Loucy (cell line): ENCODE measurements around the gene RNASE8.

Source experiments
- H2AFZ ChIP-seq: fragments of 200-600 bp; sonication (generic); 2 replicates; pipeline ENCODE4 v1.6.0; 2016; ENCODE audit warnings: antibody characterized with exemption, mild to moderate bottlenecking, low read length, moderate library complexity
- H3F3A ChIP-seq: fragments of 200-600 bp; 2 replicates; pipeline ENCODE4 v1.6.0; 2016; ENCODE audit warnings: antibody characterized with exemption, low read depth, mild to moderate bottlenecking
- H3K27me3 ChIP-seq: fragments of 200-600 bp; sonication (generic); 2 replicates; pipeline ENCODE4 v1.6.1; 2014; ENCODE audit warnings: low read length, mild to moderate bottlenecking; ENCODE audit not compliant: insufficient read depth, poor library complexity, severe bottlenecking
- H3K36me3 ChIP-seq: fragments of 200-600 bp; sonication (generic); 2 replicates; pipeline ENCODE4 v1.6.1; 2016; ENCODE audit warnings: low read length; ENCODE audit not compliant: insufficient read depth
- H3K4me1 ChIP-seq: fragments of 200-600 bp; sonication (generic); 2 replicates; pipeline ENCODE4 v1.5.1; 2014; ENCODE audit warnings: low read length, mild to moderate bottlenecking; ENCODE audit not compliant: insufficient read depth, poor library complexity, severe bottlenecking
- H3K4me2 ChIP-seq: fragments of 200-600 bp; sonication (generic); 2 replicates; pipeline ENCODE4 v1.6.0; 2014; ENCODE audit warnings: antibody characterized with exemption, low read length, low read depth, mild to moderate bottlenecking; ENCODE audit not compliant: poor library complexity, severe bottlenecking
- H3K4me3 ChIP-seq: fragments of 200-600 bp; sonication (generic); 2 replicates; pipeline ENCODE4 v1.5.1; 2014; ENCODE audit warnings: low read length, mild to moderate bottlenecking, mixed read lengths; ENCODE audit not compliant: poor library complexity, severe bottlenecking
- H3K79me2 ChIP-seq: fragments of 200-600 bp; sonication (generic); 2 replicates; pipeline ENCODE4 v1.6.1; 2014; ENCODE audit warnings: low read length; ENCODE audit not compliant: insufficient read depth
- H3K9ac ChIP-seq: fragments of 200-600 bp; sonication (generic); 2 replicates; pipeline ENCODE4 v1.6.0; 2014; ENCODE audit warnings: mild to moderate bottlenecking, low read depth, low read length, moderate library complexity; ENCODE audit not compliant: poor library complexity, severe bottlenecking
- H3K9me2 ChIP-seq: fragments of 200-600 bp; sonication (generic); replicated peaks from 2 replicates; pipeline ENCODE4 v1.6.1; 2016; ENCODE audit warnings: low read depth, low read length, mixed read lengths
- H3K9me3 ChIP-seq: fragments of 200-600 bp; sonication (generic); 2 replicates; pipeline ENCODE4 v1.6.1; 2014; ENCODE audit warnings: mild to moderate bottlenecking, antibody characterized with exemption, low read length, low read depth; ENCODE audit not compliant: insufficient read depth
- H4K20me1 ChIP-seq: fragments of 200-600 bp; sonication (generic); 2 replicates; pipeline ENCODE4 v1.6.0; 2014; ENCODE audit warnings: antibody characterized with exemption, low read length, mild to moderate bottlenecking; ENCODE audit not compliant: insufficient read depth, poor library complexity, severe bottlenecking
- EZH2phosphoT487 ChIP-seq: fragments of 200-600 bp; IDR thresholded peaks from 2 replicates; pipeline ENCODE4 v1.6.1; 2018; ENCODE audit warnings: antibody characterized with exemption, mild to moderate bottlenecking, moderate library complexity, borderline replicate concordance
- TF ChIP-seq, protein P1 (sequence below): fragments of 200-600 bp; sonication (generic); conservative IDR thresholded peaks from 2 replicates; pipeline ENCODE4 v1.5.1; 2014; ENCODE audit warnings: mild to moderate bottlenecking, antibody characterized with exemption, low read length

The RNASE8 gene

DNA sequence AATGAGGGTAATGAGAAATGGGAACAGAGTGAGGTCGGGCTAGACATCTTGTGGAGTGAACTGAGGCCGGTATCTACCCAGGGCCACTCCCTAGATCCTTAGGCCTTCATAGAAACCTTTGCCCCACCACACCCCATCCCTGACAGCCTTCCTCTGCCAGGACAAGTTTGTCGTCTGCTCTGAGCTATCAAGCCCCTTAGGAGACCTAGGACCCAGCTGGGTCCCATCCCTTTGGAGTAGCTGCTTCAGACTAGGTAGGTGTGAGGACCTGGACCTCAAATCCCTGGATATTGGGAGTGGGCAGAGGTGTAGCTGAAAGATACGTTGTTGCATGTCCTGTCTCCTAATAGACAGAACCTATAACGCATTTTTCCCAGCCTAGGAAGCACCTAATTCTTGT is 43.3 kb downstream of the RNASE8 start, which contains the start of gene TMEM253:
Gene TMEM253, plus strand, starts transcription at position 136 of the 400 bp plus-strand sequence. CDS start 278 bp downstream, outside the sequence.
- peaks cover 12% of the 10 kb centered on the region for H3F3A ChIP-seq
- no peak within 1 kb of the TSS for H3K4me2 ChIP-seq
- no peaks in the 10 kb centered on the region for H3K9me3 ChIP-seq
- H3K9me2 ChIP-seq: no peaks in the 10 kb centered on the region
- H3K9ac ChIP-seq: peak within 1 kb of the TSS; percentile 96
- TF ChIP-seq EZH2phosphoT487: no peak
- TF ChIP-seq, protein P1, sequence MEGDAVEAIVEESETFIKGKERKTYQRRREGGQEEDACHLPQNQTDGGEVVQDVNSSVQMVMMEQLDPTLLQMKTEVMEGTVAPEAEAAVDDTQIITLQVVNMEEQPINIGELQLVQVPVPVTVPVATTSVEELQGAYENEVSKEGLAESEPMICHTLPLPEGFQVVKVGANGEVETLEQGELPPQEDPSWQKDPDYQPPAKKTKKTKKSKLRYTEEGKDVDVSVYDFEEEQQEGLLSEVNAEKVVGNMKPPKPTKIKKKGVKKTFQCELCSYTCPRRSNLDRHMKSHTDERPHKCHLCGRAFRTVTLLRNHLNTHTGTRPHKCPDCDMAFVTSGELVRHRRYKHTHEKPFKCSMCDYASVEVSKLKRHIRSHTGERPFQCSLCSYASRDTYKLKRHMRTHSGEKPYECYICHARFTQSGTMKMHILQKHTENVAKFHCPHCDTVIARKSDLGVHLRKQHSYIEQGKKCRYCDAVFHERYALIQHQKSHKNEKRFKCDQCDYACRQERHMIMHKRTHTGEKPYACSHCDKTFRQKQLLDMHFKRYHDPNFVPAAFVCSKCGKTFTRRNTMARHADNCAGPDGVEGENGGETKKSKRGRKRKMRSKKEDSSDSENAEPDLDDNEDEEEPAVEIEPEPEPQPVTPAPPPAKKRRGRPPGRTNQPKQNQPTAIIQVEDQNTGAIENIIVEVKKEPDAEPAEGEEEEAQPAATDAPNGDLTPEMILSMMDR: no peak
- H3K79me2 ChIP-seq: peaks cover 7% of the 10 kb centered on the region
- H3K36me3 ChIP-seq: no peaks in the 10 kb centered on the region
- H3K27me3 ChIP-seq: no peaks in the 10 kb centered on the region
- H3K4me3 ChIP-seq: no peak within 1 kb of the TSS
- no peak within 1 kb of the TSS for H2AFZ ChIP-seq
- peaks cover 37% of the 10 kb centered on the region for H3K4me1 ChIP-seq
- no peaks in the 10 kb centered on the region for H4K20me1 ChIP-seq

DNA sequence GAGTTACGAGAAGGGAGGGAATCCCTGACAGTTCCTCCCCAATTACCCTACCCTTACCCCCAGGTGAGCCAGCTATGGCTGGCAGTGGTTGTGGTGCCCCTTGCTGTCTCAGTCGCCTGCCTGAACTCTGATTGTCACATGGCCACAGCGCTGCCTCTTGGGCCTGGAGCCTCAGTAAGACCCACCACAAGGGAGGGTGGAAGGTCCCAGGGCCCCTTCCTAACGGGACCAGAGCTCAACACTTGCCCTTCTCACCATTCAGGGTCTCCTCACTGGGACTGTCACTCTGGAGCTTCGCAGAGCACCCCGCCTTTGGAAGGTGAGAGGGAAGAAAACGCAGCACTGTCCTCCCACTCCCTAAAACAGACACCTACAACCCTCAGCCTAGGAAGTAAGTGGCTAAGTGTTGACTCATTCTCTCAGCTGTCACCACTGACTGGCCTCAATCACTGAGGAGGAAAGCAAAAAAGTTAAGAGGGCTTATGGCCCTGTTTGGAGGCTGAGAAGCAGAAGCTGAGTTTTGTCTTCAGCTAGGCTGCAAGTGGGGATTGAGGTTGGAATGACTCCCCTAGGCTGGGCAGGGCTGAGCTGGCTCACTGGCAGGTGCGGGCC is 44.3 kb downstream of the RNASE8 start:
- no peaks in the 10 kb centered on the region for H3K9me3 ChIP-seq
- H3K27me3 ChIP-seq: no peaks in the 10 kb centered on the region
- peak overlapping the region; percentile 99 for H3K4me2 ChIP-seq
- H3K9me2 ChIP-seq: no peaks in the 10 kb centered on the region
- H3K36me3 ChIP-seq: no peaks in the 10 kb centered on the region
- H3K9ac ChIP-seq: peak overlapping the region; percentile 96
- H3F3A ChIP-seq: peaks cover 7% of the 10 kb centered on the region
- no peak overlapping the region for H2AFZ ChIP-seq
- peak overlapping the region; percentile 92 for H3K4me3 ChIP-seq
- H3K79me2 ChIP-seq: peaks cover 7% of the 10 kb centered on the region
- peaks cover 42% of the 10 kb centered on the region for H3K4me1 ChIP-seq
- TF ChIP-seq EZH2phosphoT487: no peak
- TF ChIP-seq, protein P1: no peak
- H4K20me1 ChIP-seq: no peaks in the 10 kb centered on the region

DNA sequence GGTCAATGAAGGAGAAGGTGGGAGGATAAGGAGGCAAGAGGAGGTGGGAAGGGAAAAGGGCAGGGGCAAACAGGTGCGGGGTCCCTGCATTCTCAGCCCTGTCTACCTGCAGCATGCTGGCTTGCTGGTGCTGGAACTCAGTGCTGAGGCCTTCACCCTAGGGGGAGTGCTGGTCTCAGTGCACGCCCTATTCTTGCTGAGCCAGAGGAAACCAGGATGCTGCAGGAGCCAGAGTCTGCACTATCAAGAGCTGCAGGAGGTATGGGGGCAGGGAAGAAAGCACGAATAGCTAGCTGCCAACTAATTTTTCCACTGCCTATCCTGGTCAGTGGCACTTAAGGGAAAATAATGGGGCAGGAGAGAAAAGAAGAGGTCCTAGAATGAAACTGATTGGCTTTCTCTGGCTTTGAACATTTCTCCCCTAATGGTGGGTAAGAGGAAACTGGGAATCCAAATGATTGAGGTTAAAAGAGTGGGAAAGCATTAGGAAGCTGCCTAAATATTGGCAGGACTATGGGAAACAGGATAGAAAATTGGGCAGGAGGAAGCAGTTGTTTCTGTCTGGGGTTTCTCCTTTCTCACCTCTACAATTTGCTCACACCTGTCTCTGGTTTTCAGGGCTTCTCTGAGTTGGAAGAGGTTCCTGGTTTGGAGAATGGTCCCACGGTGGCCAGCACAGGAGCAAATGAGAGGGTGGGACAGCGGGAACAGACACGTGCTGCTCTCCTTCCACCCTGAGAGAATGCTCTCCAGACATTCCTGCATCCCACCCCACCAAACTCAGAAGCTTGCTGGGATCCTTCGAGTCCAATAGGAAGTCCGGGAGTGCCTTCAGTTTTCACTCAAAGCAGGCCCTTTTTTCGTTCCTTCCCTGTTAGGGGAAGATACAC is 45.1 kb downstream of the RNASE8 start:
- Histone ChIP-seq H3K4me2 (peak overlapping the region; percentile 99), H3F3A (no peaks in the 10 kb centered on the region), H3K9me3 (no peaks in the 10 kb centered on the region), H3K4me1 (peaks cover 47% of the 10 kb centered on the region), H3K27me3 (no peaks in the 10 kb centered on the region), H3K9me2 (no peaks in the 10 kb centered on the region), H3K9ac (peak overlapping the region; percentile 96), H3K4me3 (peak overlapping the region; percentile 92), H4K20me1 (no peaks in the 10 kb centered on the region), H3K79me2 (peaks cover 7% of the 10 kb centered on the region), H3K36me3 (no peaks in the 10 kb centered on the region), H2AFZ (peak overlapping the region; percentile 91)
- TF ChIP-seq, protein P1: peak; percentile 27
- TF ChIP-seq EZH2phosphoT487: no peak
